ENCODE measurements around the gene RHOA.
"Not testable (repeated sequence)": the region's sequence is repeated elsewhere in the genome, so short reads cannot be mapped to it uniquely, and the experiment has no call there.

RHOA gene

GRCh38 chr3:49333091-49333490 is 78.7 kb downstream of the RHOA start:
- DNase-seq (ENCODE audit: low spot score) (no peak), FAIRE-seq (no peak)

GRCh38 chr3:49329186-49329585 is 82.6 kb downstream of the RHOA start:
- FAIRE-seq: no peak
- DNase-seq (ENCODE audit: low spot score): no peak

DNA sequence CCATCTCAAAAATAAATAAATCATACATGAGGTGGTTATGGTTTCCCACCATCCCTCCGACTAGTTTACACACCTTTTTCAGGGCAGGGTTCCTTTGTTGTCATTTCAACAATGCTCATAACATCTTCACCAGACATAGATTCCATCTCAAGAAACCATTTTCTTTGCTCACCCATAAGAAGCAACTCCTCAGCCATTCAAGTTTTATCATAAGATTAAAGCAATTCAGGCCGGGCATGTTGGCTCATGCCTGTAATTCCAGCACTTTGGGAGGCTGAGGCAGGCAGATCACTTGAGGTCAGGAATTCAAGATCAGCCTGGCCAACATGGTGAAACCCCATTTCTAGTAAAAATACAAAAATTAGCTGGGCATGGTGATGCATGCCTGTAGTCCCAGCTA is 83.4 kb downstream of the RHOA start:
- not testable (repeated sequence) for DNase-seq (ENCODE audit: low spot score); FAIRE-seq

DNA sequence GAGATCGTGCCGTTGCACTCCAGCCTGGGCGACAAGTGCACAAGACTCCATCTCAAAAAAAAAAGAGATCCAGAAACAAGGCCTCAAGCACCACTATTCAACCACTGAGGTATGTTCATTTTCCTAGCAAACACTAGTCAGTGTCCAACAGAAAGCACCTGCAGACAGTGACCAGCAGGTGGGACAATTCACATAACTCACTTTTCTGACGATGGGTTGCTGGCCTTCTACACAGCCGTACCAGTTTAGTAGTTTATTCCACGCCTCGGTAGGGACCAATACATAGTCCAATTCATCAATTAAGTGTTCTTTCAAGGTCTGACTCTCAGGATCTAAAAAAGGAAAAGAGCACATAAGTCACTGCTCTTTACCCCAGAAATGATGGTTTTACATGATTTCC is 84.3 kb downstream of the RHOA start:
- FAIRE-seq: no peak
- no peak for DNase-seq (ENCODE audit: low spot score)

DNA sequence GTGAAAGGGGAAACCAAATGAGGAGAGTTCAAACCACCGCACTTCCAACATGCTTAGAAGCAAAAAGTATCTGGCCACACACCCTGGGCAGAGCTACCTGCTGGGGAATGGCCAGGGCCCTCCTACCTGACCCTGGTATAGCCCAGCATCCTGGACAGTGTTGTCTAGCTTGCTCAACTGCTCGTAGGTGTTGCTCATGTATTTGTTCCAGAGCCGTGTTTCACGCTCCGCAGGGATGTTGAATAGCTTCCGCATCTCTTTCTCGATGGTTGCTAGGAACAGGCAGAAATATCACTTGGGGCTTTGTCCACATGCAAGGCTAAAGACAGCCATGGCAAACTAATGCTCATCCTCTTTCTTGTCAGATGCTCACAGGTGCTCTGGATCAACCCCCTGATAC is 87.0 kb downstream of the RHOA start:
- FAIRE-seq (no peak), DNase-seq (ENCODE audit: low spot score) (no peak)

- no peak for DNase-seq (ENCODE audit: low spot score)
- no peak for FAIRE-seq
Measured at GRCh38 chr3:49316696-49317457, 94.9 kb downstream of the RHOA start.

DNA sequence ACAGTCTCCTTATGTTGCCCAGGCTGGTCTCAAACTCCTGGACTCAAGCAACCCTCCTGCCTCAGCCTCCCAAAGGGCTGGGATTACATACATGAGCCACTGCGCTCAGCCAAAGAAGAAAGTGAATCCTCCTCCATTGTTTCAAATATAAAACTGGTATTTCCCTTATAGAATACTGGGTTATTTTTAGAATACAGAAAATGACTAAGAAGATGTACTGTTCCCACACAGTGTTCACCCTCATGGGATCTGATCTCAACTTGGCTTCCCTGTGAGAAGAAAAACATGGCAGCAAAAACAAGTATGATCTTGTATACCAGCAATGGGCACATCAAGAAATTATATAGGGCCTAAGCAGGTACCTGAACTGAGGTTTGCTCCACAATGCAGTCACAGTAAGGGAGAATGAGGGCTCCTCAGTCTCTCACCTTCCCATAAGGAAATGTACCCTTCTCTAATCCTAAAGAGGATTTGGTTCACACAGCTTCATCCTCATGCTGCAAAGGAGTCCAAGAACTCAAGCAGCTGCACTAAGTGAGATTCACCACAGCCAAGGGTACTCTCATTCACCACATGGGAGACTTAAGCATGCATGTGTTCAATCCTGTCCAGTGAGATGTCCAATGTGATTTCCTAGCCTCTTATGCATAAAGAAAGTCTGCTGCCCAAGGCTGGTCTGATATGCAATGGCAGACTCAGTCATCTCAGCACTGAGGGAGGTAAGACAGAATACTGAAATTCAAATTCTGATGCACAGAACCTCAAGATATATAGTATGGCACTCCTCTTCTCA is 97.7 kb downstream of the RHOA start:
- no peak for DNase-seq (ENCODE audit: low spot score)
- no peak for FAIRE-seq

DNA sequence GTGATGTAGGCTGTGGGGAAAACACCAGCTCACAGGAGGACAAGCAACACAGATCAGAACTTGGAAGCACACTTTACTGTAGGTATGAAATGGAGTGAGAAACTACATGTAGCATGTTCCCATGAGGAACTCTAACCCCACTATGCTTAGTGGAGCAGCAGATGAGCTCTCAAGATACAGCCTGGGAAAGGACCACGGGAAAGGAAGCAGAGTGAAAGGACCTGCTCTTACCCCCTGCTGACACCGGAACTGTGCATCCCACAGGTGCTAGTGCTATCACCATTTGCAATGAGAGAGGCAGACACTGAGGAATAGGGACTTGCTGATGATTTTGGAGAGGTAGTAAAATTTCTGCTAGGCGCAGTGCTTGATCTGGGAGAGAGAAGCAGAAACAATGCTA is 100.5 kb downstream of the RHOA start:
- FAIRE-seq (no peak), DNase-seq (ENCODE audit: low spot score) (no peak)

- DNase-seq (ENCODE audit: low spot score) (no peak), FAIRE-seq (no peak)
Measured at GRCh38 chr3:49310677-49311076, 101.1 kb downstream of the RHOA start.

All from RCC 7860 (cell line).